HG03139 (cell line): ENCODE data around the gene RAB8A.
"Not testable (repeated sequence)": the region's sequence is repeated elsewhere in the genome, so short reads cannot be mapped to it uniquely, and the experiment has no call there.

Source experiments
- ATAC-seq: cut with Tn5 transposase; IDR thresholded peaks from one replicate; pipeline ENCODE4 v1.9.1; 2021; ENCODE audit not compliant: unreplicated experiment

The RAB8A gene

GRCh38 chr19:16077984-16078758, 33.5 kb upstream of the RAB8A start:
- ATAC-seq: no peak

DNA sequence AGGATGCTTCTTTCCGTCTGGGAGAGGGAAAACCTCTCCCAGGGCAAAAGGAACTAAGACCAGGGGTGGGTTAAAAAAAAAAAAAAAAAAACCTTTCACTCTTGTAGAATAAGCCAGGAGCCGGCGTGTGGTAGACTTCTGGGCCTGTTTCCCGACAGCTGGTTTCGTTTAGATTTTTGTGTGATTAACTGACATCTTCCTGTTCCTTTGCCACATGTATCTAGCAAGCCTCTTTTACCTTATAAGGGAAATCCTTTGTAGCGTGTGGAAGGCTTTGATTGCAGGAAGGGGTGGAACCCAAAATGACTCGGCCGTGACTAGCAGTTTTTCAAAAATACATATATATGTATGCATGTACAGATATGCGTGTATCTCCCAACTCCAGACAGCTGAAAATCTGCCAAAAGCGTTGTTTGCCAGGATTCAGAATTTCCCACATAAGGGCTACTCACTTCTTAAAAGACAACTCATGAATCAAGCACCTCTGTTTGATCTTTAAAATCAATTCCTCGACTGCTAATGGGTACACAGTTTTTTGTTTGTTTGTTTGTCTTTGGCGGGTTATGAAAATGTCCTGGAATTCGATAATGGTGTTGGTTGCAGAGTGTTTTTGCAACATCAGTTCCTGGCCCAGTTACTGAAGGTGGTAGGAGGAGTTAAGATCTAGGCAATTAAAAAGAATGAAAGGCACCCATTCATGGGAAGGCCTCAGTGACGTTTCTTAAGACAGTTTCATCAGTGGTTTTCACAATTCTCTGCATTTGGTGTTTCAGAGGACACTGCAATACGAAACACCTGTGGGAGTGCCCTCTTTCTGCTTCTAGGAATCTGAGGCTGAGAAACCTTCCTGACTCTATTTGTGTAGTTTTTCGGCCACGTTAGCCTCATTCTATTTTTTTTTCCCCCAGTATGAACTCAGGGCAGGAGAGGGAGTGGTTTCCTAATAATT, 32.7 kb upstream of the RAB8A start:
- ATAC-seq: no peak

- ATAC-seq: no peak
Observed at GRCh38 chr19:16084067-16084685, 27.5 kb upstream of the RAB8A start.

- no peak for ATAC-seq
Observed at GRCh38 chr19:16085115-16085514, 26.6 kb upstream of the RAB8A start.

DNA sequence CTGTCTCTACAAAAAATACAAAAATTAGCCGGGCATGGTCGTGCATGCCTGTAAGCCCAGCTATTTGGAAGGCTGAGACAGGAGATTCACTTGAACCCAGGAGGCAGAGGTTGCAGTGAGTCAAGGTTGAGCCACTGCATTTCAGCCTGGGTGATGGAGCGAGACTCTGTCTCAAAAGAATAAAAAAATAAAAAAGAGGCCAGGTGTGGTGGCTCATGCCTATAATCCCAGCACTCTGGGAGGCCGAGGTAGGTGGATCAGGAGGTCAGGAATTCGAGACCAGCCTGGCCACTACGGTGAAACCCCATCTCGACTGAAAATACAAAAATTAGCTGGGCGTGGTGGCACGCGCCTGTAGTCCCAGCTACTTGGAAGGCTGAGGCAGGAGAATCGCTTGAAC, 24.3 kb upstream of the RAB8A start:
- ATAC-seq: not testable (repeated sequence)

- ATAC-seq: no peak
Observed at GRCh38 chr19:16087940-16088339, 23.7 kb upstream of the RAB8A start.

- ATAC-seq: no peak
Observed at GRCh38 chr19:16088351-16089009, 23.2 kb upstream of the RAB8A start.

DNA sequence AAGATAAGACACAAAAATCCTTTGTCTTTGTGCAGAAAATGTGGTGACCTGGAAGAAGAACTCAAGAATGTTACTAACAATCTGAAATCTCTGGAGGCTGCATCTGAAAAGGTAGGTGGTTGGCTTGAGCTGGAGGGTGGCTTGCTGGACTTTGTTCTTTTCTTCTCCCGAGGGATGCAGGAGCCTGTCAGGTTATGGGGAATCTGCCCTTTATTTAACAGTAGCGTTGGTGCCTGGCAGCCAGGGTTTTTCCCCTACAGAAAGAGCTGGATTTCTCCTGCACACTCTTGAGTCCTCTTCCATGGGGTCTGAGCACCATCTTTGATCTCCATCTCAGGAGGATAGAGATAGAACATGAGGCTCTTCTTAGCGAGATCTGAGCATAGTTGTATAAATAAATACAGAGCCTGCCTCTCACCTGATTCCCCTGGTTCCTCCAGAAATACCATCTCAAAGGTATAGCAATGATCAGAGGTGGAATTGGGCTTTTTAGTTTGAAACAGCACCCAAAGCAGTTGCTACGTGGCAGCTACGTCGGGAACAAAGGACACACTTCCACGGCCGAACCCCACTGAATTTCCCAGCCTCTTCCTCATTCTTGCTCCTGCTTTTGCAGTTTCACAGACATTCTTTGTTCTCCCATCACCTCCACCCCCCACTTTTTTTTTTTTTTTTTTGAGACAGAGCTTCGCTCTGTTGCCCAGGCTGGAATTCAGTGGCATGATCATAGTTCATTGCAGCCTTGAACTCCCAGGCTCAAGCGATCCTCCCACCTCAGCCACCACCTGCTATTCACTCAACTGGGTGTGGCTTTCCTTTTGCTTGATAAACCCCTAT, 22.5 kb upstream of the RAB8A start:
- no peak for ATAC-seq

DNA sequence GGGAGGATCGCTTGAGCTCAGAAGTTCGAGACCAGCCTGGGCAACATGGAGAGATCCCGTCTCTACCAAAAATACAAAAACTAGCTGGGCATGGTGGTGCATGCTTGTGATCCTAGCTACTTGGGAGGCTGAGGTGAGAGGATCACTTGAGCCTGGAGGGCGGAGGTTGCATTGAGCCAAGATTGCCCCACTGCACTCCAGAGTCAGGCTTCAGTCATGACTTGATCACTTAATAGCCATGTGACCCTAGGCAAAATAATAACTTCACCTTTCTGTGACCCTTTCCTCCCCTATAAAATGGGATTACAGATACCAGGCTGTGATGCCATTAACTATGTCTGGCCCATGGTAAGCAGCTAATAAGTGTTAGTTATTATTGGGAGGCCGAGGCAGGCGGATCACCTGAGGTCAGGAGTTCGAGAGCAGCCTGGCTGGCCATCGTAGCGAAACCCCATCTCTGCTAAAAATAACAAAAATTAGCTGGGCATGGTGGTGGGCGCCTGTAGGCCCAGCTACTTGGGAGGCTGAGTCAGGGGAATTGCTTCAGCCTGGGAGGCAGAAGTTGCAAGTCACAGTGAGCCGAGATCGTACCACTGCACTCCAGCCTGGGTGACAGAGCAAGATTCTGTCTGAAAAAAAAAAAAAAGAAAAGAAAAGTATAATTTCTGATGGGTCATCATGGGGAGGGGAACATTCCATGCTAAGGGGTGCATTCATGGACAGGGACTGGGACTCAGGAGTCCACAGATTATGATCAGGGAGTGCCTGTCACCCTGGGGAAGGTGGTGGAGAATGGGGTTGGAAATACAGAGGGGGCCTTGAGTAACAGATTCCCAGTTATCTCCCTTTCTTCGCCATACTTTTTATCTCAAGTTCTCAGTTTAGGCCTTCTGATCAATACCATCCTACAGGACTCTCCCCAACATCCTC, 19.9 kb upstream of the RAB8A start:
- no peak for ATAC-seq

DNA sequence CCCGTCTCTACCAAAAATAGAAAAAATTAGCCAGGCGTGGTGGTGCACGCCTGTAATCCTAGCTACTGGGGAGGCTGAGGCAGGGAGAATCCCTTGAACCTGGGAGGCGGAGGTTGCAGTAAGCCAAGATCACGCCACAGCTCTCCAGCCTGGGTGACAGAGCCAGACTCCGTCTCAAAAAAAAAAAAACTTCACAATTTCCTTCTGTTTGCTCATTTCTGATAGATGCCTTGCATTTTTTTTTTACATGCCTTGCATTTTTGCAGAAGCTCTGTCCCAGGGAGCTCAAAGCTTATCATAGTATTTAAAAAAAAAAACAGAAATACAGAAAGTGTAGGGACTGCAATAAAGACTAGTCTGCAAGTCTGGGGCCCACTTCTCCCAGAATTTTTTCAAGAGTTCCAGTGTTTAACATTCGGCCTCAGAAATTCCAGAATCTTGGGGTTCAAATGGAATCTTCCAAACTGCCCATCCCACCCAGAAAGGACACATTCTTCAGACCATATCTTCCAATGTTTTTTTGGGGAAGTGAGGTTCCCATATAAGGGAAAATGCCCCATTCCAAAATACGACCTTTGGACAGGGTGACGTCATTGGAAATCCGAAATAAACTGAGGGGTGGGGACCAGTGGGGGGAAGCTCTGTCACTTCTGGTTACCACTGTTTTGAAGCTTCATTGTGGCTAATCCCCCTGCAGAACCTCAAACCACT, 17.2 kb upstream of the RAB8A start:
- no peak for ATAC-seq

DNA sequence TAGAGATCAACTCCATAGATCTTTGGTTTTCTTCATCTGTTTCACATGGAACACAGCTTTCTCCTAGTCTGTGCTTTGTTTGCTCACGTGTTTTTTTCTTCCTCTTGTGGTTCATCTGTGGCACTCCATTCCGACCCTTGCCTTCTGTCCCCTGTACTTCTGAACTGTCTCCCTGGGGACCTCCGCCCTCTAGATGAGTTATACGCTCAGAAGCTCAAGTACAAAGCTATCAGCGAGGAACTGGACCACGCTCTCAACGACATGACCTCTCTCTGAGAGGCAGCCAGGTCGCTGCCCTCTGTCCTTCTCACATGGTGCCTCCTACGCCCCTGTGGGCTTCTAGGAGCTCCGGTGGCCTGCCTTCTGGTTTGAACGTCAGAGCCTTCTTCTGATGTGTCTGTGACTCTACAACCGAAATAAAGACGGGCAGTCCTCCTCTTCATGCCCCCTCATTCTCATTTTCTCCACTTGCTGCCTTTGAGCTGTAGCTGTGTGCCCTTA, 16.6 kb upstream of the RAB8A start:
- no peak for ATAC-seq

GRCh38 chr19:16096280-16096855, 15.3 kb upstream of the RAB8A start:
- ATAC-seq: no peak

GRCh38 chr19:16098416-16098768, 13.3 kb upstream of the RAB8A start:
- no peak for ATAC-seq

DNA sequence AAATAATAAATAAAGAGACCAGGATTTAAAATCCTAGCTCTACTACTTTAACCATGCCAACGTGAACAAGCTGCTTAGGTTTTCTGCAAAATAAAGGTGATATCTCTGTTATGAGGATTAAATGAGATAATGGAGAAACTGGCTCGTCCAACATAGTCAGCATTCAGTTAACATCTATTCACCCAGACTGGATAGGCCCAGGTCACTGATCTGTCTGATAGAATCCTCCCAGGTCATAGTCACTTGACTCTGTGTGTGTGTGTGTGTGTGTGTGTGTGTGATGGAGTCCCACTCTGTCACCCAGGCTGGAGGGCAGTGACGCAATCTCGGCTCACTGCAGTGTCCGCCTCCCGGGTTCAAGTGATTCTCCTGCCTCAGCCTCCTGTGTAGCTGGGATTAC, 12.9 kb upstream of the RAB8A start:
- no peak for ATAC-seq

- ATAC-seq: not testable (repeated sequence)
Observed at GRCh38 chr19:16099314-16099965, 12.2 kb upstream of the RAB8A start.

DNA sequence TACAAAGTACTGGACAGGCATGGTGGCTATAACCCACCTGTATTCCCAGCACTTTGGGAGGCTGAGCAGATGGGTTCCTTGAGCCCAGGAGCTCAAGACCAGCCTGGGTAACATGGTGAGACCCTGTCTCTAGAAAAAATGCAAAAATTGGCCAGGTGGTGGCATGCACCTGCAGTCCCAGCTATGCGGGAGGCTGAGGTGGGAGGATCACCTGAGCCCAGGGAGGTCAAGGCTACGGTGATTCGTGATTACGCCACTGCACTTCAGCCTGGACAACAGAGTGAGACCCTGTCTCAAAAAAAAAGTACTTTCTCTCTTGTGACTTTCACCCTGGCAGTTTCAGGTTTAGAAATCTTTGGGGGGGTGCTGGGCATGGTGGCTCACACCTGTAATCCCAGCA, 11.2 kb upstream of the RAB8A start:
- ATAC-seq: no peak

DNA sequence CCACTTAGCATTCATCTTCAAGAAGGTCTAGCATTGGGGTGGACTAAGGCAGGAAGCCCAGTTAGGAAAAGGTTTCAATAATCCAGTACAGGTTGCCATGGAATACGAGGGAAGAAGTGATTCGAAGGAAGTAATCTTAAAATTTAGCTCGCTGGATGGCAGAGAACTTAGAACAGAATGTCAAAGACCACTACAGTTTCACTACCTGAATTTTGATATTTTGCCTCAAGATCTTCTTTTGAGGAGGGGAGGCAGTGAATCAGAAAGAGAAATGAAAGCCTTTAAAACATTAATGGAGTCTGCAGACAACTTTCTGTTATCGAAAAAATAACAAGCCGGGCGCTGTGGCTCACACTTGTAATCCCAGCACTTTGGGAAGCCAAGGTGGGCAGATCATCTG, 7.0 kb upstream of the RAB8A start:
- ATAC-seq: no peak

- no peak for ATAC-seq
Observed at GRCh38 chr19:16106121-16106520, 5.6 kb upstream of the RAB8A start.
